Measurements from ENCODE around the gene C1QTNF1. TPM values are rescaled to one million over a fixed set of nuclear protein-coding genes. Genes with fewer than 3 reads are reported as not detected.

C1QTNF1 gene
- total and polyA plus RNA-seq, 9 of the 15 experiments (the other 6 are each of a cell fraction or from before 2014, with no cell fraction given) = 0.09 TPM; not detected in 8

DNA sequence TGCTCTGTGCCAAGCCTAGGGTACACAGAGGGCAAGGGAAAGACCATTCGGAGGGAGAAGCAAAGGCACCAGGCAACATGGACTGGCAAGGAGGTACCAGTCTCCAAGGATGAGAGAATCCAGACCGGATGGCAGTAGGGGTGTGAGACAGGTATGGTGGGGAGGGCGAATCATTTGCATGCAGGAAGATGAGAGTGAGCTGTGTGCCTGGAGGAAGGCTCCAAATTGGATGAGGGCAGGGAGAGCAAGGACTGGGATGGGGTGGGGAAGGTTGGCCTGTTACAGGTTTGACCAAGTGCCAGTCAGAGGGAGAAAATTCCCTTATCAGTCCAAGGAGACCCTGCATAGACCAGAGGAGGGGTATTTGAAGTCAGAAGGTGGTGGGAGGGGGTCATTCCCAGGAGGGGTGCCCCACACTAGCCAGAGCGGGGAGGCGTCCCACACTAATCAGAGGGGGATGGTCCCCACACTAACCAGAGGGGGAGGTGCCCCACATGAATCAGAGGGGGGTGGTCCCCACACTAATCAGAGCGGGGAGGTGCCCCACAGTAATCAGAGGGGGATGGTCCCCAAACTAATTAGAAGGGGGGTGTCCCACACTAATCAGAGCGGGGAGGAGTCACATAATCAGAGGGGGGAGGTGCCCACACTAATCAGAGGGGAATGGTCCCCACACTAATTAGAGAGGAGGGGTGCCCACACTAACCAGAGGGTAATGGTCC lies 15.1 kb upstream of the C1QTNF1 start:
- intact Hi-C loops (cut with micrococcal nuclease) (no loop called here), in situ Hi-C loops (cut with MboI) (no loop called here)
- ChIA-PET CTCF (ENCODE audit: low intra/inter-chr PET ratio) (interaction anchor here (0.6 kb wide), 1 partner anchor 768 kb away, joined by 3 read pairs; no protein-coding TSS in a partner anchor), POLR2A (interaction anchor here (1.4 kb wide), 1 partner anchor 22 kb away, joined by 4 read pairs; no protein-coding TSS in a partner anchor)
- Histone ChIP-seq H3K4me1 (replicated peaks in 1 of 2; ENCODE audit: control insufficient read depth in 2 of 2, insufficient read depth in 2 of 2, low read length in 2 of 2) (peaks cover 25 to 30% of the 10 kb centered on the region in 2 experiments), H3K9me1 (ENCODE audit: control insufficient read depth, insufficient read depth, low read length) (peaks cover 8% of the 10 kb centered on the region), H2AFZ (ENCODE audit: low read depth, low read length) (peak overlapping the region; percentile 92; the same call in 1 of the 2 replicates), H3K79me2 (ENCODE audit: control insufficient read depth, insufficient read depth, low read length) (peaks cover 45% of the 10 kb centered on the region), H3K4me3 (peak overlapping the region; percentile 98), H3K27ac (ENCODE audit: extremely low read depth, low read depth, low read length) (peak overlapping the region; percentile 93), H3K36me3 (ENCODE audit: control insufficient read depth, insufficient read depth, low read length) (peaks cover 11% of the 10 kb centered on the region; the same call in 2 of the 3 replicates), H3K9ac (ENCODE audit: insufficient read depth in 1 of 2, low read depth in 2 of 2, low read length in 2 of 2) (peak overlapping the region; percentile 95 to 98), H4K20me1 (replicated peaks; ENCODE audit: control insufficient read depth, insufficient read depth, low read length) (peaks cover 13% of the 10 kb centered on the region), H3K4me2 (ENCODE audit: insufficient read depth, low read length) (peak overlapping the region; percentile 98), H3K9me3 (replicated peaks; ENCODE audit: control insufficient read depth, insufficient read depth, low read depth, low read length) (no peaks in the 10 kb centered on the region), H3K27me3 (ENCODE audit: control insufficient read depth in 2 of 2, insufficient read depth in 2 of 2, low read length in 2 of 2) (no peaks in the 10 kb centered on the region)
- DNase-seq (ENCODE audit: extremely low read depth in 1 of 4, low spot score in 3 of 4) = peak in 2 of 4 experiments; percentile 39 to 46
- ATAC-seq = no peak
- BruUV-seq (replicated peaks) = no TSS peak
- TF ChIP-seq MED1 (CRISPR knock-in tag; IDR thresholded peaks at IDR 0.05; ENCODE audit: borderline replicate concordance) (0 out of 2 replicates have a peak, but pooled peaks have one; percentile 35), PHF21A (IDR thresholded peaks at IDR 0.05; ENCODE audit: borderline replicate concordance, low read depth) (no peak)
- 31% methylated on average over 6 of the region's 7 CpGs for WGBS (ENCODE audit: insufficient coverage, low coverage, missing lambda C conversion rate)
- FAIRE-seq = no peak

Measured in K562 (cell line).